Peyer's patch (tissue), 4 donors: ENCODE data around the gene TTC34.
"Not testable (repeated sequence)": the region's sequence is repeated elsewhere in the genome, so short reads cannot be mapped to it uniquely, and the experiment has no call there.

ENCODE experiments used
- POLR2A ChIP-seq, 2 donors: fragments of 450-650 bp; IDR thresholded peaks; one replicate each; pipeline ENCODE4 v1.5.1; 2017; ENCODE audit warnings: antibody characterized with exemption in 2 of 2, mild to moderate bottlenecking in 2 of 2, moderate library complexity in 2 of 2
- TF ChIP-seq, protein P1 (sequence below), 6 experiments: fragments of 450-650 bp in 4 of 6; fragments of 200-600 bp in 2 of 6; sonication (generic) in 1 of 6; IDR thresholded peaks; one replicate each; pipeline ENCODE4 v1.5.1; 2017 to 2019; ENCODE audit warnings: antibody characterized with exemption in 6 of 6, mild to moderate bottlenecking in 3 of 6, moderate library complexity in 1 of 6

DNA sequence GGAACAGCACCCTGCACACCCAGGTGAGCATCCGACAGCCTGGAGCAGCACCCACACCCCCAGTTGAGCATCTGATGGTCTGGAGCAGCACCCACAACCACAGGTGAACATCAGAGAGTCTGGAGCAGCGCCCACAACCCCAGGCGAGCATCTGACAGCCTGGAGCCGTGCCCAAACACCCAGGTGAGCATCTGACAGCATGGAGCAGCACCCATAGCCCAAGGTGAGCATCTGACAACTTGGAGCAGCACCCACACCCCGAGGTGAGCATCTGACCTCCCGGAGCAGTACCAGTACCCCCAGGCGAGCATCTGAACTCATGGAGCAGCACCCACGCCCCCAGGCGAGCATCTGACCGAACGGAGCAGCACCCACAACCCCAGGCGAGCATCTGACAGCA, 144.4 kb downstream of the TTC34 start:
- TF ChIP-seq, protein P1, sequence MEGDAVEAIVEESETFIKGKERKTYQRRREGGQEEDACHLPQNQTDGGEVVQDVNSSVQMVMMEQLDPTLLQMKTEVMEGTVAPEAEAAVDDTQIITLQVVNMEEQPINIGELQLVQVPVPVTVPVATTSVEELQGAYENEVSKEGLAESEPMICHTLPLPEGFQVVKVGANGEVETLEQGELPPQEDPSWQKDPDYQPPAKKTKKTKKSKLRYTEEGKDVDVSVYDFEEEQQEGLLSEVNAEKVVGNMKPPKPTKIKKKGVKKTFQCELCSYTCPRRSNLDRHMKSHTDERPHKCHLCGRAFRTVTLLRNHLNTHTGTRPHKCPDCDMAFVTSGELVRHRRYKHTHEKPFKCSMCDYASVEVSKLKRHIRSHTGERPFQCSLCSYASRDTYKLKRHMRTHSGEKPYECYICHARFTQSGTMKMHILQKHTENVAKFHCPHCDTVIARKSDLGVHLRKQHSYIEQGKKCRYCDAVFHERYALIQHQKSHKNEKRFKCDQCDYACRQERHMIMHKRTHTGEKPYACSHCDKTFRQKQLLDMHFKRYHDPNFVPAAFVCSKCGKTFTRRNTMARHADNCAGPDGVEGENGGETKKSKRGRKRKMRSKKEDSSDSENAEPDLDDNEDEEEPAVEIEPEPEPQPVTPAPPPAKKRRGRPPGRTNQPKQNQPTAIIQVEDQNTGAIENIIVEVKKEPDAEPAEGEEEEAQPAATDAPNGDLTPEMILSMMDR (IDR thresholded peaks at IDR 0.05), result not testable (repeated sequence)
- not testable (repeated sequence) for TF ChIP-seq POLR2A (IDR thresholded peaks at IDR 0.05)
